Neural cell (in vitro differentiated cells): Measurements from ENCODE around the gene SERINC2. TPM values are rescaled to one million over a fixed set of nuclear protein-coding genes. Genes with fewer than 3 reads are reported as not detected.

ENCODE experiments used
- H2AFZ ChIP-seq: fragments of 200-600, 300-800 bp; sonication (generic), shearing (Covaris generic); 2 replicates; pipeline ENCODE4 v1.6.0; 2014; ENCODE audit warnings: low read depth, mild to moderate bottlenecking, antibody characterized with exemption, low read length, moderate library complexity
- H3F3A ChIP-seq: fragments of 200-600 bp; shearing (Covaris generic); 2 replicates; pipeline ENCODE4 v1.6.1; 2016; ENCODE audit warnings: mild to moderate bottlenecking, moderate library complexity, mixed read lengths, antibody characterized with exemption, low read length; ENCODE audit not compliant: insufficient read depth, poor library complexity, severe bottlenecking
- H3K27ac ChIP-seq: fragments of 200-600, 300-800 bp; sonication (generic), shearing (Covaris generic); 2 replicates; pipeline ENCODE4 v1.5.1; 2014; ENCODE audit warnings: mild to moderate bottlenecking, low read length, moderate library complexity
- H3K27me3 ChIP-seq: fragments of 300-800, 200-600 bp; sonication (generic), shearing (Covaris generic); 2 replicates; pipeline ENCODE4 v1.6.0; 2014; ENCODE audit warnings: mild to moderate bottlenecking, low read depth, low read length, moderate library complexity; ENCODE audit not compliant: insufficient read depth
- H3K36me3 ChIP-seq: fragments of 300-800, 200-600 bp; sonication (generic), shearing (Covaris generic); 2 replicates; pipeline ENCODE4 v1.5.1; 2014; ENCODE audit warnings: mild to moderate bottlenecking, antibody characterized with exemption, low read length, moderate library complexity; ENCODE audit not compliant: insufficient read depth
- H3K4me2 ChIP-seq: fragments of 300-800, 200-600 bp; sonication (generic), shearing (Covaris generic); 2 replicates; pipeline ENCODE4 v1.6.0; 2014; ENCODE audit warnings: mild to moderate bottlenecking, low read length
- H3K4me3 ChIP-seq: fragments of 300-800, 200-600 bp; sonication (generic), shearing (Covaris generic); 2 replicates; pipeline ENCODE4 v1.5.1; 2014; ENCODE audit warnings: mild to moderate bottlenecking, low read length, moderate library complexity
- H3K79me2 ChIP-seq: fragments of 200-600 bp; shearing (Covaris generic); replicated peaks from 2 replicates; pipeline ENCODE4 v1.6.0; 2014; ENCODE audit warnings: mild to moderate bottlenecking, low read length, moderate library complexity; ENCODE audit not compliant: insufficient read depth
- H3K9ac ChIP-seq: fragments of 300-800, 200-600 bp; sonication (generic), shearing (Covaris generic); 2 replicates; pipeline ENCODE4 v1.6.1; 2016; ENCODE audit warnings: mild to moderate bottlenecking, low read length, mixed read lengths
- H3K9me2 ChIP-seq: fragments of 200-600 bp; shearing (Covaris generic); 2 replicates; pipeline ENCODE4 v1.6.1; 2016; ENCODE audit warnings: mild to moderate bottlenecking, low read length, mixed read lengths; ENCODE audit not compliant: insufficient read depth
- H3K9me3 ChIP-seq: fragments of 200-600, 300-800 bp; sonication (generic), shearing (Covaris generic); 2 replicates; pipeline ENCODE4 v1.6.1; 2016; ENCODE audit warnings: mild to moderate bottlenecking, mixed run types, low read length, moderate library complexity, mixed read lengths
- H4K20me1 ChIP-seq: fragments of 200-600 bp; shearing (Covaris generic); 2 replicates; pipeline ENCODE4 v1.6.1; 2016; ENCODE audit warnings: mild to moderate bottlenecking, mixed run types; ENCODE audit not compliant: insufficient read depth
- EP300 ChIP-seq: fragments of 450-650 bp; conservative IDR thresholded peaks from 2 replicates; pipeline ENCODE4 v1.6.1; 2014; ENCODE audit warnings: antibody characterized with exemption, mild to moderate bottlenecking, moderate library complexity; ENCODE audit not compliant: poor library complexity, severe bottlenecking
- EZH2 ChIP-seq: fragments of 200-600, 300-800 bp; shearing (Covaris generic), sonication (generic); IDR thresholded peaks from 2 replicates; pipeline ENCODE4 v1.6.1; 2014; ENCODE audit warnings: antibody characterized with exemption, low read length, borderline replicate concordance, mild to moderate bottlenecking; ENCODE audit not compliant: insufficient read depth, poor library complexity, severe bottlenecking
- MXI1 ChIP-seq: fragments of 450-650 bp; conservative IDR thresholded peaks from 2 replicates; pipeline ENCODE4 v1.6.1; 2014; ENCODE audit warnings: antibody characterized with exemption, mild to moderate bottlenecking; ENCODE audit not compliant: poor library complexity, severe bottlenecking
- POLR2AphosphoS5 ChIP-seq: IDR thresholded peaks from 2 replicates; pipeline ENCODE4 v1.6.1; 2012
- RAD21 ChIP-seq: fragments of 450-650 bp; conservative IDR thresholded peaks from 2 replicates; pipeline ENCODE4 v1.6.1; 2014; ENCODE audit warnings: antibody characterized with exemption, mild to moderate bottlenecking, moderate library complexity
- SMC3 ChIP-seq: fragments of 450-650 bp; conservative IDR thresholded peaks from 2 replicates; pipeline ENCODE4 v1.6.1; 2014; ENCODE audit warnings: antibody characterized with exemption, mild to moderate bottlenecking, moderate library complexity; ENCODE audit not compliant: poor library complexity
- TAF1 ChIP-seq: IDR thresholded peaks from 2 replicates; pipeline ENCODE4 v1.6.1; 2012; ENCODE audit warnings: low read depth
- polyA plus RNA-seq: library from polyadenylated mRNA; depleted of rRNA; stranded (reverse); fragments of >200 nt; gene quantifications from 2 replicates; pipeline ENCODE4 v1.2.3, GENCODE V29; 2014
- TF ChIP-seq, protein P1 (sequence below): IDR thresholded peaks from 2 replicates; pipeline ENCODE4 v1.6.1; 2012; ENCODE audit warnings: borderline replicate concordance
- TF ChIP-seq, protein P2 (sequence below): fragments of 450-650 bp; IDR thresholded peaks from 2 replicates; pipeline ENCODE4 v1.5.1; 2014; ENCODE audit warnings: antibody characterized with exemption, mild to moderate bottlenecking, moderate library complexity; ENCODE audit not compliant: poor library complexity, severe bottlenecking

The SERINC2 gene
- polyA plus RNA-seq, 1 donor from 2014 or later: 8.6 TPM

DNA sequence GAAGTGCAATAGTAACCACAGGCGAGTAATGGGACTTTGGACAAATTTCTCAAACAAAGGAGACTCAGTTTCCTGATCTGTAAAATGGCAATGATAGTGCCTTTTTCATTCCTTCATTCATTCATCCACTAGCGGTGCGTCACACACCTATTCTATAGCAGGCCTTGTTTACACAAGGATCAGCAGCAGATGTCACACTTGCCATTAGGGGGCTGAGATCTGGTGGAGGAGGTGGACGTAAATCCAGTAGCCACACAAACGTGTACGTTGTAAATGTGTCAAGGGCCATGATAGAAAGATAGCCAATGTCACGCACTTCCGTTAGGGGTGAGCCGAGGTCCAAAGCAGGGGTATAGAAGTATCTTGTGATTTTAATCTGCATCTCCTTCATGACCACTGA lies 34.2 kb downstream of the SERINC2 start:
- Histone ChIP-seq H3K79me2 (no peaks in the 10 kb centered on the region), H2AFZ (no peak overlapping the region), H3K9me2 (no peaks in the 10 kb centered on the region), H3K36me3 (no peaks in the 10 kb centered on the region), H3K27ac (no peak overlapping the region), H3K9ac (no peak overlapping the region), H3F3A (no peaks in the 10 kb centered on the region), H3K4me2 (no peak overlapping the region), H3K9me3 (no peaks in the 10 kb centered on the region), H4K20me1 (no peaks in the 10 kb centered on the region), H3K4me3 (no peak overlapping the region), H3K27me3 (no peaks in the 10 kb centered on the region)
- TF ChIP-seq RAD21 (no peak), TAF1 (no peak), POLR2AphosphoS5 (no peak), EP300 (no peak)

DNA sequence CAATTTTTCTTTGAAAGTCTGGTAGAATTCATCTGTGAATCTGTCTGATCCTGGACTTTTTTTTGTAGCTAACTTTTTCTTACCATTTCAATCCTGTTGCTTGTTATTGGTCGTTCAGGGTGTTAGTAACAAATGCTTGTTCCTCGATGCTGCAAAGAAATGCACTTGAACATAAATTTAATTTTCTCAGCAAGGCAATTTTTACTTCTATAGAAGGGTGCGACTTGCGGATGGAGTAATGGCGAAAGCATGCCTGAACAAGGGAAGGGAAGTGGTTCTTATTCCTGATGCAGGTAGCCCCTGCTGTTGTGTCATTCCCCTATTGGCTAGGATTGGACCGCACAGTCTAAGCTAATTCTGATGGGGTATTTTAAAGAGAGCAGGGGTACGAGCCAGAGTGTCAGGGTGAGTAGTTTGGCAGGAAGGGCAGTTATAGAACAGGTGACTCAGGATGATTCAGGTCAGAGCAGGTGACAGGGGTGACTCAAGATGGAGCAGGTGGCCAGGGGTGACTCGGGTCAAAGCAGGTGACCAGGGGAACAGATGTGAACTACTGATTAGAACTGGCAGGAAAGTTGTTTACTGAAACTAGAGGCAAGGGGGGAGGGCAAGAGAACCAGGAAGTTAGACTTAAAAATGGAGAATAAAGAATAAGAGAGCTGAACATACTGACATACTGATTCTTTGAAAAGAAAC lies 40.5 kb downstream of the SERINC2 start:
- no peaks in the 10 kb centered on the region for H3K36me3 ChIP-seq
- no peak overlapping the region for H3K27ac ChIP-seq
- no peak for TF ChIP-seq POLR2AphosphoS5
- no peak for TF ChIP-seq MXI1
- TF ChIP-seq, protein P1, sequence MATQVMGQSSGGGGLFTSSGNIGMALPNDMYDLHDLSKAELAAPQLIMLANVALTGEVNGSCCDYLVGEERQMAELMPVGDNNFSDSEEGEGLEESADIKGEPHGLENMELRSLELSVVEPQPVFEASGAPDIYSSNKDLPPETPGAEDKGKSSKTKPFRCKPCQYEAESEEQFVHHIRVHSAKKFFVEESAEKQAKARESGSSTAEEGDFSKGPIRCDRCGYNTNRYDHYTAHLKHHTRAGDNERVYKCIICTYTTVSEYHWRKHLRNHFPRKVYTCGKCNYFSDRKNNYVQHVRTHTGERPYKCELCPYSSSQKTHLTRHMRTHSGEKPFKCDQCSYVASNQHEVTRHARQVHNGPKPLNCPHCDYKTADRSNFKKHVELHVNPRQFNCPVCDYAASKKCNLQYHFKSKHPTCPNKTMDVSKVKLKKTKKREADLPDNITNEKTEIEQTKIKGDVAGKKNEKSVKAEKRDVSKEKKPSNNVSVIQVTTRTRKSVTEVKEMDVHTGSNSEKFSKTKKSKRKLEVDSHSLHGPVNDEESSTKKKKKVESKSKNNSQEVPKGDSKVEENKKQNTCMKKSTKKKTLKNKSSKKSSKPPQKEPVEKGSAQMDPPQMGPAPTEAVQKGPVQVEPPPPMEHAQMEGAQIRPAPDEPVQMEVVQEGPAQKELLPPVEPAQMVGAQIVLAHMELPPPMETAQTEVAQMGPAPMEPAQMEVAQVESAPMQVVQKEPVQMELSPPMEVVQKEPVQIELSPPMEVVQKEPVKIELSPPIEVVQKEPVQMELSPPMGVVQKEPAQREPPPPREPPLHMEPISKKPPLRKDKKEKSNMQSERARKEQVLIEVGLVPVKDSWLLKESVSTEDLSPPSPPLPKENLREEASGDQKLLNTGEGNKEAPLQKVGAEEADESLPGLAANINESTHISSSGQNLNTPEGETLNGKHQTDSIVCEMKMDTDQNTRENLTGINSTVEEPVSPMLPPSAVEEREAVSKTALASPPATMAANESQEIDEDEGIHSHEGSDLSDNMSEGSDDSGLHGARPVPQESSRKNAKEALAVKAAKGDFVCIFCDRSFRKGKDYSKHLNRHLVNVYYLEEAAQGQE: no peak
- TF ChIP-seq TAF1: no peak
- no peak for TF ChIP-seq RAD21
- TF ChIP-seq, protein P2, sequence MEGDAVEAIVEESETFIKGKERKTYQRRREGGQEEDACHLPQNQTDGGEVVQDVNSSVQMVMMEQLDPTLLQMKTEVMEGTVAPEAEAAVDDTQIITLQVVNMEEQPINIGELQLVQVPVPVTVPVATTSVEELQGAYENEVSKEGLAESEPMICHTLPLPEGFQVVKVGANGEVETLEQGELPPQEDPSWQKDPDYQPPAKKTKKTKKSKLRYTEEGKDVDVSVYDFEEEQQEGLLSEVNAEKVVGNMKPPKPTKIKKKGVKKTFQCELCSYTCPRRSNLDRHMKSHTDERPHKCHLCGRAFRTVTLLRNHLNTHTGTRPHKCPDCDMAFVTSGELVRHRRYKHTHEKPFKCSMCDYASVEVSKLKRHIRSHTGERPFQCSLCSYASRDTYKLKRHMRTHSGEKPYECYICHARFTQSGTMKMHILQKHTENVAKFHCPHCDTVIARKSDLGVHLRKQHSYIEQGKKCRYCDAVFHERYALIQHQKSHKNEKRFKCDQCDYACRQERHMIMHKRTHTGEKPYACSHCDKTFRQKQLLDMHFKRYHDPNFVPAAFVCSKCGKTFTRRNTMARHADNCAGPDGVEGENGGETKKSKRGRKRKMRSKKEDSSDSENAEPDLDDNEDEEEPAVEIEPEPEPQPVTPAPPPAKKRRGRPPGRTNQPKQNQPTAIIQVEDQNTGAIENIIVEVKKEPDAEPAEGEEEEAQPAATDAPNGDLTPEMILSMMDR: no peak
- no peak for TF ChIP-seq SMC3
- TF ChIP-seq EP300: no peak
- TF ChIP-seq EZH2: no peak
- no peaks in the 10 kb centered on the region for H3F3A ChIP-seq
- no peak overlapping the region for H3K4me3 ChIP-seq
- no peak overlapping the region for H2AFZ ChIP-seq
- H3K9me2 ChIP-seq: no peaks in the 10 kb centered on the region
- no peaks in the 10 kb centered on the region for H3K27me3 ChIP-seq
- no peaks in the 10 kb centered on the region for H3K79me2 ChIP-seq
- H3K4me2 ChIP-seq: no peak overlapping the region
- no peak overlapping the region for H3K9ac ChIP-seq
- no peaks in the 10 kb centered on the region for H3K9me3 ChIP-seq
- H4K20me1 ChIP-seq: no peaks in the 10 kb centered on the region
